AG04449 (cell line): Measurements from ENCODE around the gene GTF3A.
A peak's percentile ranks its signal among the peaks of the same experiment; 100 is the strongest.

Source experiments
- CTCF ChIA-PET: fragments of 350-600 bp; formaldehyde crosslinking; extraction: SDS; loops from one replicate; lab custom pipeline; 2021; ENCODE audit warnings: antibody characterized with exemption; lab: Yijun Ruan, JAX
- POLR2A ChIA-PET: fragments of 400-600, 350-600 bp; formaldehyde crosslinking; extraction: SDS; loops from one replicate; lab custom pipeline; 2020; ENCODE audit warnings: antibody characterized with exemption, inconsistent platforms; lab: Yijun Ruan, JAX
- DNase-seq: peaks from one replicate; pipeline ENCODE4 v3.0.0-alpha.2; 2010; ENCODE audit warnings: low read depth, low spot score
- H3K4me3 ChIP-seq: 2 replicates; pipeline ENCODE4 v1.5.1; 2011; ENCODE audit warnings: low read depth, mild to moderate bottlenecking, control low read depth, low read length
- CTCF ChIP-seq: IDR thresholded peaks from one replicate; pipeline ENCODE4 v1.5.1; 2011; ENCODE audit warnings: mild to moderate bottlenecking, moderate library complexity, low read length, control low read depth, inconsistent platforms; ENCODE audit not compliant: insufficient read depth; ENCODE audit errors: missing control alignments

GTF3A gene

GRCh38 chr13:27403203-27403678 is 21.2 kb upstream of the GTF3A start:
- ChIA-PET POLR2A (no interaction called here), CTCF (interaction anchor here (0.5 to 5.2 kb wide), 15 partner anchors 8 to 551 kb away, joined by 3 to 55 read pairs (median 3); partner anchors contain the start of gene GTF3A)
- DNase-seq, result peak; percentile 82
- no peak overlapping the region for H3K4me3 ChIP-seq
- TF ChIP-seq CTCF, result no peak

- no peak for DNase-seq
- no peak for TF ChIP-seq CTCF
- H3K4me3 ChIP-seq, result no peak overlapping the region; the same call in 1 of the 2 replicates
- ChIA-PET CTCF (interaction anchor here (0.8 to 5.2 kb wide), 14 partner anchors 8 to 551 kb away, joined by 3 to 55 read pairs (median 4); partner anchors contain the start of gene GTF3A), POLR2A (no interaction called here)
These were observed 20.6 kb upstream of the GTF3A start for GRCh38 chr13:27403727-27404385.

GRCh38 chr13:27404680-27405079 is 19.7 kb upstream of the GTF3A start:
- POLR2A ChIA-PET, result no interaction called here
- TF ChIP-seq CTCF, result no peak
- CTCF ChIA-PET, result interaction anchor here (1.1 to 5.2 kb wide), 4 partner anchors 29 to 435 kb away, joined by 3 to 55 read pairs (median 6); no protein-coding TSS in a partner anchor
- no peak overlapping the region for H3K4me3 ChIP-seq
- no peak for DNase-seq

- ChIA-PET CTCF (interaction anchor here (0.7 to 5.2 kb wide), 6 partner anchors 17 to 434 kb away, joined by 3 to 55 read pairs (median 4); partner anchors contain the start of gene GTF3A), POLR2A (no interaction called here)
These were observed 18.8 kb upstream of the GTF3A start for GRCh38 chr13:27405546-27406134.

GRCh38 chr13:27406178-27406939 is 18.1 kb upstream of the GTF3A start:
- no peak for DNase-seq
- H3K4me3 ChIP-seq, result no peak overlapping the region
- POLR2A ChIA-PET, result no interaction called here
- peak; percentile 39 for TF ChIP-seq CTCF
- CTCF ChIA-PET, result interaction anchor here (0.7 to 5.2 kb wide), 8 partner anchors 11 to 547 kb away, joined by 3 to 55 read pairs (median 3); partner anchors contain the start of gene GTF3A

More at GRCh38 chr13:27405546-27406134, 18.8 kb upstream of the GTF3A start:
- no peak for TF ChIP-seq CTCF
- DNase-seq, result no peak
- H3K4me3 ChIP-seq, result no peak overlapping the region
